ENCODE measurements around the gene TSPAN9.

DNA sequence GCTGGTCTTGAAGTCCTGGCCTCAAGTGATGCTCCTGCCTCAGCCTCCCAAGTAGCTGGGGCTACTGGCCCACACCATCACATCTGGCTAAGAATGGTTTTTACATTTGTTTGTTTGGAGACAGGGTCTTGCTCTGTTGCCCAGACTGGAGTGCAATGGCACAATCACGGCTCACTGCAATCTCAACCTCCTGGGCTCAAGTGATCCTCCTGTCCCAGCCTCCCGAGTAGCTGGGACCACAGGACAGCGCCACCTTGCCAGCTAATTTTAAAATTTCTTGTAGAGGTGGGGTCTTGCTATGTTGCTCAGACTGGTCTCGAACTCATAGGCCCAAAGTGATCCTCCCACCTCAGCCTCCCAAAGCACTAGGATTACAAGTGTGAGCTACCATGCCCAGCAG lies 28.6 kb upstream of the TSPAN9 start:
- TF ChIP-seq, protein P1, sequence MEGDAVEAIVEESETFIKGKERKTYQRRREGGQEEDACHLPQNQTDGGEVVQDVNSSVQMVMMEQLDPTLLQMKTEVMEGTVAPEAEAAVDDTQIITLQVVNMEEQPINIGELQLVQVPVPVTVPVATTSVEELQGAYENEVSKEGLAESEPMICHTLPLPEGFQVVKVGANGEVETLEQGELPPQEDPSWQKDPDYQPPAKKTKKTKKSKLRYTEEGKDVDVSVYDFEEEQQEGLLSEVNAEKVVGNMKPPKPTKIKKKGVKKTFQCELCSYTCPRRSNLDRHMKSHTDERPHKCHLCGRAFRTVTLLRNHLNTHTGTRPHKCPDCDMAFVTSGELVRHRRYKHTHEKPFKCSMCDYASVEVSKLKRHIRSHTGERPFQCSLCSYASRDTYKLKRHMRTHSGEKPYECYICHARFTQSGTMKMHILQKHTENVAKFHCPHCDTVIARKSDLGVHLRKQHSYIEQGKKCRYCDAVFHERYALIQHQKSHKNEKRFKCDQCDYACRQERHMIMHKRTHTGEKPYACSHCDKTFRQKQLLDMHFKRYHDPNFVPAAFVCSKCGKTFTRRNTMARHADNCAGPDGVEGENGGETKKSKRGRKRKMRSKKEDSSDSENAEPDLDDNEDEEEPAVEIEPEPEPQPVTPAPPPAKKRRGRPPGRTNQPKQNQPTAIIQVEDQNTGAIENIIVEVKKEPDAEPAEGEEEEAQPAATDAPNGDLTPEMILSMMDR (conservative IDR thresholded peaks at IDR 0.05) = no peak
- TF ChIP-seq EZH2 (IDR thresholded peaks at IDR 0.05; ENCODE audit: low read depth) = no peak
